HFFc6 (cell line): ENCODE results near the gene FOXD4L4. TPM values are rescaled to one million over a fixed set of nuclear protein-coding genes. Genes with fewer than 3 reads are reported as not detected.
"Not testable (repeated sequence)": the region's sequence is repeated elsewhere in the genome, so short reads cannot be mapped to it uniquely, and the experiment has no call there.

Source experiments
- DNase-seq: peaks from one replicate; pipeline ENCODE4 v3.0.0-alpha.2; 2018
- H3K27ac Mint-ChIP-seq: 2 replicates; pipeline ENCODE4 v1.8.0; 2020; ENCODE audit warnings: mild to moderate bottlenecking, mixed read lengths
- H3K27me3 Mint-ChIP-seq: 2 replicates; pipeline ENCODE4 v1.8.0; 2021; ENCODE audit warnings: mild to moderate bottlenecking, moderate library complexity, mixed read lengths; ENCODE audit not compliant: insufficient read depth
- H3K36me3 Mint-ChIP-seq: 2 replicates; pipeline ENCODE4 v1.8.0; 2021; ENCODE audit warnings: low read depth, mixed read lengths
- H3K4me1 Mint-ChIP-seq: 2 replicates; pipeline ENCODE4 v1.8.0; 2020; ENCODE audit warnings: low read depth, mixed read lengths
- H3K4me3 Mint-ChIP-seq: 2 replicates; pipeline ENCODE4 v1.8.0; 2020; ENCODE audit warnings: mild to moderate bottlenecking, moderate library complexity, mixed read lengths
- H3K9me3 Mint-ChIP-seq: 2 replicates; pipeline ENCODE4 v1.8.0; 2020; ENCODE audit warnings: mild to moderate bottlenecking, mixed read lengths
- long read RNA-seq: library from polyadenylated mRNA; unstranded; transcript quantifications from one replicate; pipeline ENCODE4 v2.0.0, GENCODE V29; 2019
- total RNA-seq, 6 experiments: library from RNA; stranded (reverse); fragmentation: NEBNext Ultra II Directional; extraction: Animal tissue kit (Norgen Biotek cat#: 25700); gene quantifications; 2 replicates in 1 of 6; 3 replicates in 5 of 6; pipeline ENCODE4 v1.2.3, GENCODE V29; 2021

The FOXD4L4 gene
- not detected for total RNA-seq
- long read RNA-seq = 0 reads

GRCh38 chr9:65737096-65737564 is at the start of gene FOXD4L4:
TSS of gene FOXD4L4 (plus strand) at chr9:65737146. CDS start at chr9:65737146, 0 bp downstream.
- not testable (repeated sequence) for DNase-seq

GRCh38 chr9:65703550-65703949 is 33.4 kb upstream of the FOXD4L4 start:
- H3K27me3 Mint-ChIP-seq, H3K4me1 Mint-ChIP-seq, H3K36me3 Mint-ChIP-seq, H3K9me3 Mint-ChIP-seq, H3K27ac Mint-ChIP-seq, DNase-seq, H3K4me3 Mint-ChIP-seq: not testable (repeated sequence)

More at GRCh38 chr9:65737096-65737564, at the start of gene FOXD4L4:
- H3K9me3 Mint-ChIP-seq, H3K4me3 Mint-ChIP-seq, H3K27ac Mint-ChIP-seq, H3K4me1 Mint-ChIP-seq, H3K27me3 Mint-ChIP-seq, H3K36me3 Mint-ChIP-seq: not testable (repeated sequence)

- not testable (repeated sequence) for H3K4me3 Mint-ChIP-seq
Observed at GRCh38 chr9:65714445-65714844, 22.5 kb upstream of the FOXD4L4 start.

GRCh38 chr9:65738133-65738532 is 1.2 kb downstream of the FOXD4L4 start:
- not testable (repeated sequence) for H3K9me3 Mint-ChIP-seq, H3K4me3 Mint-ChIP-seq, DNase-seq, H3K27ac Mint-ChIP-seq, H3K27me3 Mint-ChIP-seq, H3K36me3 Mint-ChIP-seq, H3K4me1 Mint-ChIP-seq

More at GRCh38 chr9:65714445-65714844, 22.5 kb upstream of the FOXD4L4 start:
- H3K36me3 Mint-ChIP-seq, H3K27me3 Mint-ChIP-seq, H3K9me3 Mint-ChIP-seq, H3K27ac Mint-ChIP-seq, H3K4me1 Mint-ChIP-seq, DNase-seq: not testable (repeated sequence)

Other genes with a start within 250 kb of the FOXD4L4 start
- 10 to 100 TPM; 22.3 to 29.9 (median 24.2) TPM for gene ZNG1E, start 61.2 kb upstream of the FOXD4L4 start, total RNA-seq